Heart left ventricle (tissue), 16 donors: ENCODE data around the gene TOX2. TPM values are rescaled to one million over a fixed set of nuclear protein-coding genes. Genes with fewer than 3 reads are reported as not detected.
A peak's percentile ranks its signal among the peaks of the same experiment; 100 is the strongest.

Experiments
- ATAC-seq, 4 donors: fragments of 200-7000 bp; cut with Tn5 transposase; one replicate each; pipeline ENCODE4 v1.9.1; 2020 to 2022; ENCODE audit warnings: moderate library complexity in 4 of 4, mild to moderate bottlenecking in 3 of 4, moderate number of reproducible peaks in 1 of 4
- DNase-seq, 5 donors: peaks; one replicate each; pipeline ENCODE4 v3.0.0-alpha.2; 2020
- H3K27ac ChIP-seq, 12 donors: fragments of 200-600 bp; sonication (generic) in 4 of 12; one replicate each; pipeline versions ENCODE4 v1.5.0 to v1.8.0; 2016 to 2022; ENCODE audit warnings: mild to moderate bottlenecking in 2 of 12
- H3K27me3 ChIP-seq, 9 donors: fragments of 200-600 bp; sonication (generic) in 2 of 9; one replicate each; pipeline versions ENCODE4 v1.5.1 to v1.8.0; 2016 to 2022; ENCODE audit warnings: mild to moderate bottlenecking in 3 of 9
- H3K36me3 ChIP-seq, 9 donors: fragments of 200-600 bp; sonication (generic) in 2 of 9; one replicate each; pipeline versions ENCODE4 v1.5.0 to v1.8.0; 2018 to 2022; ENCODE audit warnings: mild to moderate bottlenecking in 2 of 9
- H3K4me1 ChIP-seq, 12 donors: fragments of 200-600 bp; sonication (generic) in 4 of 12; one replicate each; pipeline versions ENCODE4 v1.5.0 to v1.8.0; 2016 to 2022; ENCODE audit warnings: mild to moderate bottlenecking in 3 of 12
- H3K4me3 ChIP-seq, 12 donors: fragments of 200-600 bp; sonication (generic) in 4 of 12; one replicate each; pipeline versions ENCODE4 v1.5.0 to v1.8.0; 2017 to 2022; ENCODE audit warnings: mild to moderate bottlenecking in 9 of 12, moderate library complexity in 4 of 12
- H3K9me3 ChIP-seq, 12 donors: fragments of 200-600 bp; sonication (generic) in 4 of 12; one replicate each; pipeline versions ENCODE4 v1.5.0 to v1.8.0; 2016 to 2022; ENCODE audit warnings: mild to moderate bottlenecking in 1 of 12
- CTCF ChIP-seq, 12 donors: fragments of 200-600 bp; sonication (generic) in 4 of 12; IDR thresholded peaks; one replicate each; pipeline versions ENCODE4 v1.5.0 to v1.8.0; 2018 to 2022; ENCODE audit warnings: antibody characterized with exemption in 12 of 12, mild to moderate bottlenecking in 5 of 12
- POLR2A ChIP-seq, 2 donors: fragments of 450-650 bp; IDR thresholded peaks; one replicate each; pipeline ENCODE4 v1.6.1; 2017; ENCODE audit warnings: antibody characterized with exemption in 2 of 2, mild to moderate bottlenecking in 2 of 2, moderate library complexity in 2 of 2
- WGBS, 4 donors: extraction: QIAGEN DNeasy Blood & Tissue Kit in 2 of 4; methylation state at CpG; one replicate each; pipeline versions ENCODE4 v1.1.5 to v1.1.7; 2013 to 2018; 5-methylcytosine and 5-hydroxymethylcytosine counted together
- intact Hi-C, 10 donors: fragments of 100-400 bp; cut with DNase I; formaldehyde crosslinking; loops; one replicate each; pipeline versions ENCODE4 v1.11.1 to v1.14.2; 2022
- polyA plus RNA-seq, 2 donors: library from polyadenylated mRNA; stranded (reverse); fragments of 200-250 nt; gene quantifications; one replicate each; pipeline ENCODE4 v1.2.3, GENCODE V29; 2013
- total RNA-seq, 9 donors: library from RNA; depleted of rRNA in 2 of 9; stranded (reverse); fragments of >200 nt in 2 of 9; fragmentation: NEBNext Ultra II Directional in 3 of 9; extraction: Animal tissue kit (Norgen Biotek cat#: 25700) in 3 of 9; gene quantifications; one replicate each; pipeline versions ENCODE4 v1.1.0 to v1.2.4, GENCODE V29; 2016 to 2023
- donor health status: ischemic (EF 13 %, LVEDD 7.1; RV severe dilation, severe dysfunction).
- donor health status: healthy with polysubstance abuse.
- donor health status: DM: no; HTN: yes; CAD: no.
- donor health status: DM: no; HTN: no; CAD: no.
- donor health status: ischemic (EF 25% LVEDD 6.9; RV normal size, moderate dysfunction).
- donor health status: ischemic (EF 25% LVEDD 5.7; RV mildly dilated, moderate dysfunction).
- donor health status: healthy.
- donor health status: DM: yes; HTN: yes; CAD: no.
- donor health status: ischemic (EF 35%, LVEDD 5.7; RV mildly dilated, moderate dysfunction).
- donor health status: nonischemic (EF 11% LVEDD 7.7; RV severe dilation, severe dysfunction).
- donor health status: DM: yes; HTN: yes; CAD: no.
- donor health status: PGD.
- donor health status: ischemic (EF 29% LVEDD 5.4; RV normal size, mild dysfunction).
- donor health status: nonischemic (EF 23%, LVEDD 6.1; RV moderate dilation, normal function).

The TOX2 gene
- total and polyA plus RNA-seq, 11 donors = 0.53 to 3.0 (median 0.91) TPM

GRCh38 chr20:44113618-44114376, 199.1 kb downstream of the TOX2 start:
- no peak for ATAC-seq
- Histone ChIP-seq H3K27me3 (peaks cover 0 to 17% (median 0%) of the 10 kb centered on the region in 9 donors), H3K4me3 (no peak overlapping the region), H3K9me3 (no peaks in the 10 kb centered on the region), H3K36me3 (peaks cover 0 to 19% (median 0%) of the 10 kb centered on the region in 9 donors), H3K27ac (peak overlapping the region in 5 of 12 donors; percentile 13 to 75 (median 45)), H3K4me1 (peaks cover 0 to 61% (median 5%) of the 10 kb centered on the region in 12 donors)
- WGBS, 4 donors = 51 to 55% (median 53%) methylated on average over 8 of the region's 8 CpGs
- TF ChIP-seq CTCF (IDR thresholded peaks at IDR 0.05) (no peak), POLR2A (IDR thresholded peaks at IDR 0.05) (no peak)
- DNase-seq = no peak
- intact Hi-C loops = loop anchor here in 3 of 10 donors (10.0 kb wide), 1 partner anchor 201 kb away; the partner anchor contains the start of gene FITM2 (in 3 of the 3)

- no peak for ATAC-seq
- intact Hi-C loops = loop anchor here in 5 of 10 donors (5.0 to 10.0 kb wide), 2 partner anchors 197 to 200 kb away; partner anchors contain the start of gene FITM2 (in 5 of the 5)
- Histone ChIP-seq H3K27ac (peak overlapping the region in 2 of 12 donors; percentile 63 to 75), H3K4me1 (peaks cover 0 to 63% (median 5%) of the 10 kb centered on the region in 12 donors), H3K4me3 (no peak overlapping the region), H3K27me3 (peaks cover 0 to 17% (median 0%) of the 10 kb centered on the region in 9 donors), H3K36me3 (peaks cover 0 to 19% (median 0%) of the 10 kb centered on the region in 9 donors), H3K9me3 (no peaks in the 10 kb centered on the region)
- no peak for DNase-seq
- TF ChIP-seq CTCF (IDR thresholded peaks at IDR 0.05) (no peak), POLR2A (IDR thresholded peaks at IDR 0.05) (no peak)
- 79 to 85% (median 85%) methylated on average over 7 of the region's 7 CpGs for WGBS, 4 donors
Observed at GRCh38 chr20:44115181-44115580, 200.5 kb downstream of the TOX2 start.

GRCh38 chr20:44115762-44116644, 201.4 kb downstream of the TOX2 start:
- peak overlapping the region in 9 of 12 donors; percentile 1 to 75 (median 30) for H3K27ac ChIP-seq
- H3K4me3 ChIP-seq = no peak overlapping the region
- peaks cover 0 to 17% (median 0%) of the 10 kb centered on the region in 9 donors for H3K27me3 ChIP-seq
- no peaks in the 10 kb centered on the region for H3K9me3 ChIP-seq
- H3K4me1 ChIP-seq = peaks cover 0 to 63% (median 5%) of the 10 kb centered on the region in 12 donors
- TF ChIP-seq CTCF (IDR thresholded peaks at IDR 0.05) (no peak), POLR2A (IDR thresholded peaks at IDR 0.05) (no peak)
- 52 to 80% (median 56%) methylated on average over 14 to 76 of the region's 76 CpGs for WGBS, 4 donors
- ATAC-seq (peak in 2 of 4 donors; percentile 2), DNase-seq (no peak)
- intact Hi-C loops = loop anchor here in 9 of 10 donors (1.0 to 10.0 kb wide), 8 partner anchors 71 to 199 kb away; partner anchors contain the start of genes FITM2 (in 6 of the 9) and JPH2 (in 2 of the 9)
- H3K36me3 ChIP-seq = peaks cover 0 to 19% (median 0%) of the 10 kb centered on the region in 9 donors
